Activated CD8-positive, alpha-beta T cell treated with anti-CD3 and anti-CD28 coated beads, Interleukin-2, amount 10 ng/mL, durations not matched to agents 7 days and 5 days (primary cell): ENCODE measurements around the gene INKA2. TPM values are rescaled to one million over a fixed set of nuclear protein-coding genes. Genes with fewer than 3 reads are reported as not detected.

Source experiments
- ATAC-seq: fragments of 150-1000 bp; cut with Tn5 transposase; one replicate; pipeline ENCODE4 v1.10.0; 2021; ENCODE audit warnings: moderate library complexity
- CTCF ChIA-PET: fragments of 350-600 bp; sonication (Branson Sonifier 250); formaldehyde crosslinking; loops from one replicate; lab custom pipeline; 2021; ENCODE audit warnings: antibody characterized with exemption; lab: Charles Lee
- POLR2A ChIA-PET: fragments of 350-600 bp; sonication (Branson Sonifier 250); formaldehyde crosslinking; loops from one replicate; lab custom pipeline; 2021; ENCODE audit warnings: antibody characterized with exemption; lab: Charles Lee
- DNase-seq: peaks from one replicate; pipeline ENCODE4 v3.0.0-alpha.2; 2020
- H3K27ac Mint-ChIP-seq: one replicate; pipeline ENCODE4 v1.8.0; 2021; ENCODE audit warnings: mild to moderate bottlenecking, mixed read lengths
- H3K27me3 Mint-ChIP-seq: one replicate; pipeline ENCODE4 v1.8.0; 2021; ENCODE audit warnings: low read depth, mixed read lengths
- H3K36me3 Mint-ChIP-seq: one replicate; pipeline ENCODE4 v1.8.0; 2021; ENCODE audit warnings: low read depth, mixed read lengths
- H3K4me1 Mint-ChIP-seq: one replicate; pipeline ENCODE4 v1.8.0; 2021; ENCODE audit warnings: low read depth, mixed read lengths
- H3K4me3 Mint-ChIP-seq: one replicate; pipeline ENCODE4 v1.8.0; 2021; ENCODE audit warnings: mild to moderate bottlenecking, mixed read lengths
- H3K9me3 Mint-ChIP-seq: one replicate; pipeline ENCODE4 v1.8.0; 2022; ENCODE audit warnings: mixed read lengths; ENCODE audit not compliant: insufficient read depth
- total RNA-seq, 2 experiments: library from RNA; stranded (reverse); gene quantifications; one replicate each; pipeline ENCODE4 v1.2.3, GENCODE V29; 2021

INKA2 gene
- total RNA-seq, 2 experiments from 2014 or later = 4.1 to 4.3 TPM

DNA sequence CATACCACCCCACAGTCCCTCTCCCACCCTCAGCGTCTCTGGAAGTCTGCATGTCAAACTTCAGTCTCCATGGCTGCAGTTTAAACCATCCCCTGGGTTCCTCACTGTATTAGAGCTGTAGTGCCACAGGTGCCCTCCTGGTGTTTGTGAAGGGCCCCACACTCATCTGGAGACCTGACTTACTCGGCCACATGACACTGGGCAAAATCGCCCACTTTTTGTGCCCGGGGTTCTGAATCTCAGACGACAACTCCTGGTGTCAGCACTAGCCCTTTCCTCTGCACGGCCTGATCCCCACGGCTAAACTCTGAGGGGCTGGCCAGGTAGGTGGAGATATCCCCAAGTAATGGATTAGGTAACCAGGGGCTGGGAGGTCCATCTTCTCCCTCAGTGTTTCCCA lies 6.5 kb downstream of the INKA2 start:
- CTCF ChIA-PET = interaction anchor here (1.3 to 1.5 kb wide), 3 partner anchors 15 to 37 kb away, joined by 4 to 6 read pairs (median 6); no protein-coding TSS in a partner anchor
- peaks cover 13% of the 10 kb centered on the region for H3K27me3 Mint-ChIP-seq
- H3K9me3 Mint-ChIP-seq = no peaks in the 10 kb centered on the region
- POLR2A ChIA-PET = interaction anchor here (1.1 kb wide), 1 partner anchor 13 kb away, joined by 3 read pairs; no protein-coding TSS in a partner anchor
- H3K36me3 Mint-ChIP-seq = no peaks in the 10 kb centered on the region
- no peak overlapping the region for H3K4me3 Mint-ChIP-seq
- DNase-seq = no peak
- no peak overlapping the region for H3K27ac Mint-ChIP-seq
- H3K4me1 Mint-ChIP-seq = peaks cover 9% of the 10 kb centered on the region
- ATAC-seq = no peak

DNA sequence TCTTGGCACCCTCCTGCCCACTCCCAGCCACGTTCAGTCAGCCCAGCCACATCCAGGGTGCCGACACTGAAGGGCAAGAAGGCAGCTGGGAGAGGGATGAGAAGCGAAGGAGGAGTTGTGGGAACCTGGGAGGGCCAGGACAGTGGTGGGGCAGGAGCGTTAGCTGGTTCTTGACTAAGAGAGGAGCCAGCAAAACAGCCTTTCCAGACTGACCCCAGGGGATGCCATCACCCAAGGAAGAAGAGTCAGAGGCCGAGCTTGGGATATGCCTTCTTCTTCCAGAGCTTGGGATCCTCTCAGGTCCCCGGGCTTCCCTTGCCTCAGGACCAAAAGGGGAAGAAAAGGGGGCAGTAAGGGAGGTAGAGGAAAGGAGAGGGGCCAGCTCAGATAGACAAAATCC lies 7.2 kb downstream of the INKA2 start:
- Mint-ChIP-seq H3K27ac (no peak overlapping the region), H3K36me3 (no peaks in the 10 kb centered on the region), H3K4me3 (no peak overlapping the region), H3K4me1 (peaks cover 4% of the 10 kb centered on the region), H3K27me3 (peaks cover 5% of the 10 kb centered on the region), H3K9me3 (no peaks in the 10 kb centered on the region)
- no peak for DNase-seq
- CTCF ChIA-PET = interaction anchor here (0.8 to 1.5 kb wide), 5 partner anchors 15 to 224 kb away, joined by 3 to 6 read pairs (median 4); no protein-coding TSS in a partner anchor
- ATAC-seq = no peak
- POLR2A ChIA-PET = interaction anchor here (1.1 to 1.5 kb wide), 2 partner anchors 11 to 12 kb away, joined by 3 read pairs; no protein-coding TSS in a partner anchor

DNA sequence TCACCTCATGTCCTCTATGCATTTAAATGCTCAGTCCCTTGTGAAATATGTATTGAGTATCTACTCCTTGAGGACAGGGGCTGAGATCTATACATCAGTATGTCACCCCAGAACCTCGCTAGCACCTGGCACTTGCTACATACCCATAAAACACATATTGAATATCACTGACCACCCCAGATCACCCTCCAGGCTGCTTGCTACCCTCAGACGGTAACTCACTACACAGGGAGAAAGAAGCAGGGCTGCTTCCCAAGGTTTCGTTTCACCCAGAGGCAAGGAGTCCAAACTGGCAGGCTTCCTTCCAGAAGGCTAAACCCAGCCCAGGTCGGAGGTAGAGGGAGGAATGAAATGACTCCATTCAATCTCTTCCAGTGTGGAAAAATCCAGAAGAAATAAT lies 8.5 kb downstream of the INKA2 start:
- ChIA-PET POLR2A (interaction anchor here (1.5 kb wide), 1 partner anchor 10 kb away, joined by 3 read pairs; no protein-coding TSS in a partner anchor), CTCF (no interaction called here)
- no peak overlapping the region for H3K4me3 Mint-ChIP-seq
- DNase-seq (no peak), ATAC-seq (no peak)
- H3K4me1 Mint-ChIP-seq = peaks cover 4% of the 10 kb centered on the region
- H3K27ac Mint-ChIP-seq = no peak overlapping the region
- H3K9me3 Mint-ChIP-seq = no peaks in the 10 kb centered on the region
- no peaks in the 10 kb centered on the region for H3K27me3 Mint-ChIP-seq
- no peaks in the 10 kb centered on the region for H3K36me3 Mint-ChIP-seq

DNA sequence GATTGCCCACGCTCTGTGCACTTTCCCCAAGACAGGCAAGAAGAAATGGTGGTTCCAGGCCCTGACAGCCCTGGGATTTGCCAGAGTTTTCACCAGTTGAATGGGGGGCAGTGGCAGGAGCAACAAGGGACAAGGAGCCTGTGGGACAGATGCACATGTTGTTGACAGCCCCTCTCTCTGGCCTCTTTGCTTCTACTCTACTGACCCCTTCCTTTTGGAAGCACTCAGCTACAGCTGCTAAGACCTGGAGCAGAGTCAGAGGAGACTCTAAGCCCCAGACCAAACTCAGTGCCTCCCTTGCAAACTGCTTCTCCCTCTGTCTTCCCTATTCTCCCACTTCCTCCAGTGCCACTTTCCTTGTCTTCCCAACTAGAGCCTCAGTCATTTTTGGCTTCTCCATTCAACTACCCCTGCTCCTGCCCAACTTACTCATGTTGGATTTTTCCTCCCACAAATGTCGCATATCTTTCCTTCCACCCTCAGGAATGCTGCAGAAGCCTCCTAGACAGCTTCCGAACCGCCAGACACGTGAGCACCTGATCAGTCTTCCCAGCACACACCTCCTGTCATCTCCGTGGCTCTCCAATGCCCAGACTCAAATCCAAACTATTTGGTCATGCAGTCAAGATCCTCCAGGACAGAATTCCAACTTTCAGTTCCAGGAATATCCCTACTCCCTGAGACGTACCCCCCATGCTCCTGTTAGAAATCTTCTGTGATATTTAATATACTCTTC lies 9.1 kb downstream of the INKA2 start:
- CTCF ChIA-PET = interaction anchor here (1.0 to 2.8 kb wide), 2 partner anchors 16 to 27 kb away, joined by 3 to 10 read pairs; no protein-coding TSS in a partner anchor
- Mint-ChIP-seq H3K27me3 (no peaks in the 10 kb centered on the region), H3K27ac (no peak overlapping the region), H3K4me1 (peaks cover 4% of the 10 kb centered on the region), H3K9me3 (no peaks in the 10 kb centered on the region), H3K36me3 (no peaks in the 10 kb centered on the region), H3K4me3 (no peak overlapping the region)
- DNase-seq = no peak
- POLR2A ChIA-PET = interaction anchor here (1.5 kb wide), 1 partner anchor 9 kb away, joined by 3 read pairs; no protein-coding TSS in a partner anchor
- ATAC-seq = no peak

DNA sequence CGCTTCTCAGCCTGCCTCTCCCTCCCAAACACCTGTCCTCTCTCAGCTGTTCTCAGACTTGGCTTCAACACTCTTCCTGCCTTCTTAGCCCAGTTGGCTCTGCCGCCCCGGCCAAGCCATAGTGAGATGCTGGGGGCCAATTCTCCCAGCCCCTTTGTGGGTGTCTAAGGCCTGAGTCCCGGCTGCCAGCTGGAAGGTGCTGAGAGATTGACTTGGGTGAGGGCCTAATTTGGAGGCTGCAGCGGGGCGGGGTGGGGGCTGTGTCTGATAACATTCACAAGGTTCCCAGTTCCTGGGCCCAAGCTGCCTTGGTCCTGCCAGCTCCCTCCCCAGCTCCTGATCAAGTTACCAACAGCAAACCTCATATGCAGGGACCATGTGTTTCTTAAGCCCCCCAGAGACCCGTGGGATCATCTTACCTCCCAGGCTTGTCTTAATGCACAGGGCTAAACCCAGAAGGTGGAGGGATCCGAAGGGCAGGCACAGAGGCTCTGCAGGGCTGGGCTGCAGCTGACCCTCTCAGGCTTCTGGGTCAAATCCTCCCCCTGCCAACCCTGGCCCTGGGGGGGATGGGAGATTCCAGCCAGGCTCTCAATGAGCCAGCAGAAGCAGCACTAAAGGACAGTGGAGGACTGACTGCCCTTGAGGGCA lies 9.8 kb downstream of the INKA2 start:
- Mint-ChIP-seq H3K4me1 (peaks cover 4% of the 10 kb centered on the region), H3K36me3 (no peaks in the 10 kb centered on the region), H3K9me3 (no peaks in the 10 kb centered on the region), H3K27ac (no peak overlapping the region), H3K4me3 (no peak overlapping the region), H3K27me3 (no peaks in the 10 kb centered on the region)
- POLR2A ChIA-PET = no interaction called here
- CTCF ChIA-PET = interaction anchor here (1.0 to 2.8 kb wide), 3 partner anchors 14 to 27 kb away, joined by 3 to 10 read pairs (median 5); no protein-coding TSS in a partner anchor
- ATAC-seq (no peak), DNase-seq (no peak)

DNA sequence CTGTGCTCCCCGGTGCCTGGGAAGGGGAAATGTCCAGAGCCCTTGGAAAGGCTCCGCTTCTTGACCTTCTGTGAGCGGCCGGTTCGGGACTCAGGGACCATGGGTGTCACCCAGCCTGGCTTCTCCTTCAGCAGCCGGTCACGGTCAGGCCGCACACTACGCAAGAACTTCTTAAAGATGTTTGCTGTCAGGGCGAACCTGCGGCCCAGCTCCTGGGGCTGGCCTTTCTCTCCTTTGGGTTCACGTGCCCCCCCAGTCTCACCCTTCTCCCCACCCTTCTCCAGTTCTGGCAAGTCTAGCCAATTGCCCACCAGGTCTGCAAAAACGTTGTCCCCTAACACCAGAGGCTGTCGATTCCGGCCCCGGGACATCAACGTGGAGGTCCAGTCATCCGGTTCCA lies 12.1 kb downstream of the INKA2 start:
- no peak overlapping the region for H3K27ac Mint-ChIP-seq
- H3K4me1 Mint-ChIP-seq = no peaks in the 10 kb centered on the region
- POLR2A ChIA-PET = interaction anchor here (1.0 kb wide), 1 partner anchor 229 kb away, joined by 3 read pairs; no protein-coding TSS in a partner anchor
- no peaks in the 10 kb centered on the region for H3K9me3 Mint-ChIP-seq
- no peak for ATAC-seq
- CTCF ChIA-PET = interaction anchor here (0.7 kb wide), 1 partner anchor 13 kb away, joined by 3 read pairs; no protein-coding TSS in a partner anchor
- no peaks in the 10 kb centered on the region for H3K36me3 Mint-ChIP-seq
- H3K4me3 Mint-ChIP-seq = no peak overlapping the region
- no peak for DNase-seq
- H3K27me3 Mint-ChIP-seq = no peaks in the 10 kb centered on the region

DNA sequence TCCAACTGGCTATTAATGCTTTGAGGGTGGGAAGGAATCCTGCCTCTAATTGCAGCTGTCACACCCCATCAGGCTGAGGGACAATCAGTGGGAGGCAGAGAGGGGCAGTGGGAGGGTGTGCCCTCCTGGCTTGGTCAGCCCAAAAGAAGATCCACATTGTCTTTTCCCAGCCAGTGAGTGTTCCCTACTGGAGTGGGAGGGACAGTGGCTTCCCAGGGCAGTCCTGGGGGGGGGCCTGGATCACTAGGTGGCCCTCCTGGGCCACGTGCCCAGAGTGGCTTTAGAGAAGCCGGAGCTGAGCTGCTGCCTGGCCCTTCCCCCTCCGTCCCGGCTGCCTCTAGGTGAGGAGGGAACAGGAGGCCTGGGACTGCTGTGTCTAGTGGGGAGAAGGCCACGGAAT lies 14.0 kb downstream of the INKA2 start:
- Mint-ChIP-seq H3K27ac (no peak overlapping the region), H3K36me3 (no peaks in the 10 kb centered on the region), H3K9me3 (no peaks in the 10 kb centered on the region), H3K4me3 (no peak overlapping the region), H3K27me3 (no peaks in the 10 kb centered on the region), H3K4me1 (peaks cover 1% of the 10 kb centered on the region)
- ChIA-PET POLR2A (interaction anchor here (1.2 kb wide), 1 partner anchor 13 kb away, joined by 5 read pairs; the partner anchor contains the start of gene INKA2), CTCF (interaction anchor here (1.0 to 1.8 kb wide), 2 partner anchors 13 to 217 kb away, joined by 3 to 5 read pairs; no protein-coding TSS in a partner anchor)
- ATAC-seq = no peak
- DNase-seq = no peak

DNA sequence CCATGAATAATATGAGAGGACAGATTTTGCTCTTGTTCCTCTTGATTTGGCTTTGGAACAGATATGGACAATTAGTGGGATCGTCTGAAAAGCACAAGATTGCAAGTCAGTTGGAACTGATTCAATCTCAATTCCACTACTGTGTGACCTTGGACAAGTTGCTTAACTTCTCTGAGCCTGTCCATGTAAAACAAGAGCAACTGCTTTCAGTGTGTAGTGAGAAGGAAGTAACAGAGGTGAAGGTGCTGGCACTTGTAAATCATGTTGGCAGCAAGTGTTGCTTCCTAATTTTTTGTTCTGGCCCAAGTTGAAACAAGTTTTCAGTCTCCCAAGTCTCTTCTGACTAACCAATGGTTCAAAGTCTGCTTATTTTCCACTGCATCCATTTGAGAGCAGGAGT lies 15.3 kb downstream of the INKA2 start:
- H3K27ac Mint-ChIP-seq = no peak overlapping the region
- CTCF ChIA-PET = no interaction called here

DNA sequence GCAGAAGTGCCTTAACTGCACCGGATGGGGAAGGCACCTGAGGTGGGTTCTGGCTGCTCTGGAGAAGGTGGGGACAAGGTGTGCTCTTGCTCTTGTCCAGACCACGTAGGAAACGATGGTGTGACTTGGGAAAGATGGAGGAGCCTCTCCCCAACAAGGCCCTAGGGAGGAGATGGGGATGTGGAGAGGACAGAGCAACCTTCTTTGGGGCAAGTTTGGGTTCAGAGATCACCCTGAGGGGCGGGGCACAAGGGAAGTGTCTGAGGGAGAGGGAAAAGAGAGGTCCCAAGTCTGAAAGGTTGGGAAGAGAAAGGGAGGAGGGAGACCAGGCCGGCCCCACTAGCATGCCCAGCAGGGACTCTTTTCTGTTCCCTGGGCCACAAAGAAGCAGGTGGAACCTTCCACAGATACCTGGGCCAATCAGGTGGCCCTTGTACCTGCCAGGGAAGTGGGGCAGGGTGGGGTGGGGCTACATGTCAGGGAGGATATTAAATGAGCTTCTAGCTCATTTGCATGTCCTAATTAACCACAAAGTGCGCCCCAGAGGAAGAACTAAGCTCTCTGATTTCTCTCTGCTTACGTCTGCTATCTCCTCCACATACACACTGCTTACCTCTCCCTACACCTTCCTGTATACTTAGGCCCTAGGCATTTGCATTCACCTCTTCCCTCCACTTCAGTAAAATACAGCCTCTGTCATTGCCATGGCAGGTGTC lies 15.9 kb downstream of the INKA2 start:
- Mint-ChIP-seq H3K4me3 (no peak overlapping the region), H3K27me3 (no peaks in the 10 kb centered on the region), H3K36me3 (no peaks in the 10 kb centered on the region), H3K4me1 (peaks cover 1% of the 10 kb centered on the region), H3K27ac (no peak overlapping the region), H3K9me3 (no peaks in the 10 kb centered on the region)
- POLR2A ChIA-PET = no interaction called here
- ATAC-seq (no peak), DNase-seq (peak; percentile 17)
- CTCF ChIA-PET = no interaction called here

More for the DNA sequence above, 15.3 kb downstream of the INKA2 start:
- no peak for ATAC-seq
- Mint-ChIP-seq H3K27me3 (no peaks in the 10 kb centered on the region), H3K4me3 (no peak overlapping the region), H3K36me3 (no peaks in the 10 kb centered on the region), H3K4me1 (peaks cover 1% of the 10 kb centered on the region), H3K9me3 (no peaks in the 10 kb centered on the region)
- POLR2A ChIA-PET = no interaction called here
- DNase-seq = no peak

DNA sequence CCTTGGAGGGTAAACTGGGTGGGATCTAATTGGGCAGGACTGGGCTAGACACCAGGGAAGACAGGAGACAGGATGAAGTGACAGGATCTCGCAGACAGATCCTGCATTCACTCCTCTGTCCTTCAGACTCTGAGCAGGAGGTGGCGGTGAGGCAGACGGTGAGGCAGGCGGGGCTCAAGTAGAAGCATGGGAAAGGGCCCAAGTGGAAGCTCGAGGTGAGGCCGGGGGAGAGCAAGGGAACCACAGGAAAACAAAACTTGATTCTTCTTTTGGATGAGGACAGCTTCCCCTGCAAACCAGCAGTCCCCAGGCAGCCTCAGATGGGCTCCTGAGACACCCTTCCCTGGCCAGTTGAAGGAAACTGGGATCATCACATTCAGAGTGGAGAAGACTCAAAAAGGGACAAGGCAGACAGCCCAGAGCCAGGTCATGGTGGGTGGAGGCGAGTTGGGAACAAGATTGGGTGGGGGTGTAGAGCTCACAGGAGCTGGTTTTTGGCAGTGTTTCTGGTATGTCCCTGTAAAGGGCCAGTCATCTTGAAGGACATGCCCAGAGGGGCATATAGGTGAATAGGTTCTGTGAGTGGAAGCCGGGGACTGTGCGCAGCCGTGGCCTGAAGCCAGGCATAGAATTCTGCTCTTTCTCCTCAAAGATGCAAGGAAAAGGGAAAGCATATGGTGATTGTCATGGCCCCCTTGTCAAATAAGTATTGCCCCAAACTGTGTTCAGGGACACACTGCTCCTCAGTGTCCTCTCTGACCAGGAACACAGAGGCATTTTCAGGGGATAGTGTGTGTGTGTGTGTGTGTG lies 18.0 kb downstream of the INKA2 start:
- Mint-ChIP-seq H3K4me3 (no peak overlapping the region), H3K36me3 (peaks cover 9% of the 10 kb centered on the region), H3K4me1 (peaks cover 1% of the 10 kb centered on the region), H3K27me3 (no peaks in the 10 kb centered on the region), H3K9me3 (no peaks in the 10 kb centered on the region), H3K27ac (peak overlapping the region; percentile 28)
- ATAC-seq (no peak), DNase-seq (peak; percentile 19)
- ChIA-PET POLR2A (interaction anchor here (1.3 kb wide), 1 partner anchor 10 kb away, joined by 3 read pairs; no protein-coding TSS in a partner anchor), CTCF (interaction anchor here (0.8 to 1.3 kb wide), 3 partner anchors 22 to 213 kb away, joined by 3 to 4 read pairs (median 3); no protein-coding TSS in a partner anchor)
